GM18508 (cell line): ENCODE data around the gene GMCL1.

Experiments
- ATAC-seq: cut with Tn5 transposase; IDR thresholded peaks from one replicate; pipeline ENCODE4 v1.9.1; 2021; ENCODE audit warnings: moderate number of reproducible peaks; ENCODE audit not compliant: insufficient read depth, unreplicated experiment

GMCL1 gene

DNA sequence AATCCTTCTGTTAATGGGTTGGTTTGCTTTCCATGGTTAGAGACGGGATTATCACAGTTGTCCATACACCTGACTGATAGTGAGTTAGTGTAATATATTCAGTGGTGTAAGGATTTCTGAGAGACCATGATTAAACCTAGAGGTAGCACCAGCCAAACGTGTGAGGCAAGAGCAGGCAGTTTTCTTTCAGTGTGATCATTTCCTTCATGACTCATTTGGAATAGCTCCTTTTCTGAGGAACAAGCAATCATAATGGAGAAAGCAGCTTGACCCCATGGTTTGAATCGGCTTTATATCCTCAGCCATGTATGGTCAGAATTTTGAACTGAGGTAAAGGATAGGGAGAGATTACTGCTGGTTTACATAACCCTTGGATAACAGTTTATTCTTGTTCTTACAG is 88.4 kb downstream of the GMCL1 start:
- no peak for ATAC-seq

- ATAC-seq, result no peak
Observed at GRCh38 chr2:69918401-69918800, 88.9 kb downstream of the GMCL1 start.

- no peak for ATAC-seq
Observed at GRCh38 chr2:69923116-69923515, 93.7 kb downstream of the GMCL1 start.

- no peak for ATAC-seq
Observed at GRCh38 chr2:69926849-69927515, 97.5 kb downstream of the GMCL1 start.
